Stimulated activated CD4-positive, alpha-beta T cell treated with anti-CD3 and anti-CD28 coated beads, TNF-alpha, amount 100 ng/mL, for 48 hours (primary cell): ENCODE data around the gene HHATL.

Experiments used
- DNase-seq, 3 donors: peaks; one replicate each; pipeline ENCODE4 v3.0.0-alpha.2; 2020; ENCODE audit warnings: low read depth in 3 of 3

The HHATL gene

GRCh38 chr3:42684632-42685362, 17.8 kb downstream of the HHATL start:
- no peak for DNase-seq

DNA sequence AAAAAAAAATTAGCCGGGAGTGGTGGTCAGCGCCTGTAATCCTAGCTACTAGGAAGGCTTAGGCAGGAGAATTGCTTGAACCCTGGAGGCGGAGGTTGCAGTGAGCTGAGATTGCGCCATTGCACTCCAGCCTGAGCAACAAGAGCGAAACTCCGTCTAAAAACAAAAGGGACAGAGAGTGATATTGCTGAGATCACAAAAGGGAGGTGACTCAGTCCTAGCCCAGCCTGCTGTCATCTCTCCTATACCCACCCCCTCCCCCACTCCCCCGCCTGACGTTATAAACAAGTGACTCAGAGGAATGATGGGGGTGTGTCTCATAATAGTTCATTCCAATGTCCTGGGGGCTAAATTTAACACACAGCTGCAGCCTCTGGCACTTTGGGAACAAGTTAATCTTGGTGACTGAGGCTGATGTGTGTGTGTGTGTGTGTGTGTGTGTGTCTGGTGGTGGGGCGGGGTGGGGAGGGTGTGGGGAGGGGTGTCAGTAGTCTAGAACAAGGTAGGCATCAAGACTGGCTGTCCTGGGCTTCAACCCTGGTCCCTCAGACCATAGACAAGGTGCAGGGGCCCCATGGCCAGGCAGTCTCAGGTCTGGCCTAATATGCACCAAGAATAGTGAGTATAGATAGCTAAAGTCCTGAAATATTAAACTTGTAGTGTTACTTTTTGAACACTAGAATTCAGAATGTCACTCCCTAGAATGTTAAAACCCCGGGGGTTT, 18.6 kb downstream of the HHATL start:
- peak; percentile 44 to 70 (median 61) for DNase-seq

- no peak for DNase-seq
Observed at GRCh38 chr3:42682301-42683070, 20.1 kb downstream of the HHATL start.

GRCh38 chr3:42681361-42682038, 21.1 kb downstream of the HHATL start:
- DNase-seq = no peak

DNA sequence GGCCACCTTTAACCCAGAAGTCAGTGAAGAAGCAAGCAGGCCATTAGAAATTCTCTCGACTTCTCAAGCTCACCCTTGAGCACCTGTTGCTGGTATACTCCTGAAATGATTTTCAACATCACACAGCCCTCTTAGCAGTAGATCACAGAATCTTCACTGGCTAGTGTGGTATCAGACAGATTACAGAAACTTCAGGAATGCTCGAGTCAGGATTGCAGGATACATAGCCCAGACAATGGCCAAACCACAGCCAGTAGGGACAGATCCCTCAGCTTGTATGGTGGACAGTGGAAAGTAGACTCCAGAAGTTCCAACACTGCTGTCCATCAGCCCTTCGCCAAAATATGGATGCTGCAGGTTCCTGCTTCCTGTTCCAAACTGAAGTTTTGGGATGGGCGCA, 21.8 kb downstream of the HHATL start:
- no peak for DNase-seq

DNA sequence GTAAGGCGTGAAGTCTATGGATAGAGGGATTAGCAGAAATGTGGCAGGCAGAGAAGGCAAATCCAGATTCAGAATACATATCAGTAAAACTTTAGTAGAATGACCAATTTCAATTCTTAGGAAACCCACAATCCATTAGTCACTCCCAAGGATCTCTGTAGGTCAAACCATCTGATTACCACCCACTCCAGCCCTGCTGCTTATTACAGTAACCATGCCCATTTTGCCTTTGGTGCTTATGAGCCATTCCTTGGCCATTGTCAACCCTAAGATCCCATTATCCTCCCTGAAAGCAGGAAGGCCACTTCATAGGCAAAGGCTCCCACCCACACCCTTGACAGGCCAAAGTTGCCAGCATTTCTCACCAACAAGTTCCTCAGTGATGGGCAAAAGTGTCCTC, 22.3 kb downstream of the HHATL start:
- no peak for DNase-seq

DNA sequence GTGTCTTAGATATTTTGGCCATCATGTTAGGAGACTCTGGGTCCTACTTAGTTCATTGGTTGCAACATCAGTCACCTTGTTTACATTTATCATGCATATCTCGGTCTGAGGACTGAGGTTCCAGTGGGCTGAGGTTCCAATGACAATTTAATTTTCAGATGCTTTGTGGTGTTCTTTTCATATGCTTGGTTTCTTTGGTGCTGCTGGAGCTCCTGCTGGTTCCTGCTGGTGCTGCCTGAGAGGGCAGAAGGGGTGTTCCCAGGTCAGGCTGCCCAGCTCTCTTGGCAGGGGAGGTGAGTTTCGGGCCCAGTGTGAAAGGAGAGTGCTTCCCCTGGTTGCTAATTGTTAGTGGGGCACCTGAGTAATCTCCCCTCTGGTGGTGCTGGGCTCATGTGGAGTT, 24.2 kb downstream of the HHATL start:
- no peak for DNase-seq

DNA sequence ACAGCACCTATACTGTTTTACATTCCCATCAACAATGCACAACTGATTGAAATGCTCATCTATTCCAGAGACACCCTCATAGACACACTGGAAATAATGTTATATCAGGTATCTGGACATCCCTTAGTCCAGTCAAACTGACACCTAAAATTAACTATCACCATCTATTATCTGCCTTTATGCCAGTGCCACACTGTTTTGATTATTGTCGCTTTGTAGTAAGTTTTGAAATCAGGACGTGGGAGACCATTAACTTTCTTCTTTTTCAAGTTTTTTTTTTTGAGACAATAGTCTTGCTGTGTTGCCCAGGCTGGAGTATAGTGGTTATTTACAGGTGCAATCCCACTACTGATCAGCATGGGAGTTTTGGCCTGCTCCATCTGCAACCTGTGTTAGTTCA, 26.7 kb downstream of the HHATL start:
- no peak for DNase-seq

DNA sequence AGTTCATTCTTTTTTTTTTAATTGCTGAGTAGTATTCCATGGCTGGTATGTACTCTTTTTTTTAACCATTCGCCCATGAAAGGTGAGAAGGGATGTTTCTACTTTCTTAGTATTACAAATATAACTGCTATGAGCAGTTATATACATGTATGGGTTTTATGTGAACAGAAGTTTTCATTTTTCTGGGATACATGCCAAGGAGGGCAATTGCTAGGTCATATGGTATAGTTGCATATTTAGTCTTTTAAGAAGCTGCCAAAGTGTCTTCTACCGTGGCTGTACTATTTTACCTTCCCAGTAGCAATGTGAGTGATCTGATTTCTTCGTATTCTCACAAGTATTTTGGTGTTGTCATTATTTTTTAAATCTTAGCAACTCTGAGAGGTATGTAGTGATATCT, 28.5 kb downstream of the HHATL start:
- no peak for DNase-seq

GRCh38 chr3:42673082-42673481, 29.5 kb downstream of the HHATL start:
- no peak for DNase-seq

GRCh38 chr3:42672515-42672914, 30.1 kb downstream of the HHATL start:
- DNase-seq = no peak

DNA sequence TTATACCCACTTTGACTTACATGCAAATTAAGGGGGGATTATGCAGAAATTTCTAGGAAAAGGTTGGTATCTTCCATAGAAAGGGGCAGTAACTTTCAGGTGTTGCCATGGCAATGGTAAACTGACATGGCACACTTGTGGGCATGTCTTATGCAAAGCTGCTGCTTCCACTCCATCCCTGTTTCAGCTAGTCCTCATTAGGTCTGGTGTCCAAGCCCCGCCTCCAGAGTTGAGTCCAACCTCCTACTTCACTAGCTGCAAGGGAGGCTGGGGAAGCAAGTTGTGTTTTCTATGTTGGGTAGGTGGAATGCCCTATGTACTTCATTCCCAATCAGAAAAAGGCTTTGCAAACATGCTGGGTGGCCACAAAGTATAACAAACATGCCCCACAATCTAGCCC, 31.9 kb downstream of the HHATL start:
- no peak for DNase-seq

- no peak for DNase-seq
Observed at GRCh38 chr3:42670051-42670576, 32.5 kb downstream of the HHATL start.

- DNase-seq = no peak
Observed at GRCh38 chr3:42668793-42669217, 33.8 kb downstream of the HHATL start.

DNA sequence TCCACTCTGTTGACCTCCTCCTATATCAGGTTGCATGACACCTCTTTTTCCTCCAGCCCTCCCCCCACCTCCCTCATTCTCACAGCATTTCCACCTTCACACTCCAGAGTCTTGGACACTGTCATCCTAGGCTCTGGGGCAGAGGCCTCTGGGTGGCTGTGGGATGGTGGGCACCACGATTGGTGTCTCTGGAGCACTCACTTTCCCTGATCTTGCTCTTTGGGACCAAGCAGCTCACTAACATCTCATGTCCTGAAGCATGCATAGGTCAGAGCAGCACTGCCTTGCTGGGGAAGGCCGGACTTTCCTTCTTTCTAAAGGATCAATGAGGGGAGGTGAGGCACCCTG, 34.2 kb downstream of the HHATL start:
- no peak for DNase-seq

GRCh38 chr3:42667523-42668412, 34.8 kb downstream of the HHATL start:
- DNase-seq = no peak

DNA sequence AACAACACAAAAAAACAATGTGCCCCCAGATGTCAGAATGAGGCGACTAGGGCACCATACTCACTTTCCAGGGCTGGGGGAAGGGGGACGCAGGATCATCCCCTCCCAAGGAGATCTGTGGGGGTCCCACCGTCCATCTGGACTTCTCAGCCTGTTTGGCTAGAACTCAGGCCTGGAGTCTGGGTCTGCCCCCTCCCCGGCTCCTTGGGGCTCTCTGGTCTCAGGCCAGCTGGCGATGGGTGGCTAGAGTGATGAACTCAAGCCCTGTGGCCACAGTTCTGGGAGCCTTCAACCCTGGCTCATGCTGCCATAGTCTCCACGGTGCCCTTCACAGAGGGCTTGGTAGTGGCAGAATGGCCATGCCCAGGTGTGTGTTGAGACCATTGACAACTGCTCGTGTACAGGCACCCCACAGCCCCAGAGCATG, 35.5 kb downstream of the HHATL start:
- DNase-seq = no peak

- no peak for DNase-seq
Observed at GRCh38 chr3:42666577-42666998, 36.0 kb downstream of the HHATL start.

DNA sequence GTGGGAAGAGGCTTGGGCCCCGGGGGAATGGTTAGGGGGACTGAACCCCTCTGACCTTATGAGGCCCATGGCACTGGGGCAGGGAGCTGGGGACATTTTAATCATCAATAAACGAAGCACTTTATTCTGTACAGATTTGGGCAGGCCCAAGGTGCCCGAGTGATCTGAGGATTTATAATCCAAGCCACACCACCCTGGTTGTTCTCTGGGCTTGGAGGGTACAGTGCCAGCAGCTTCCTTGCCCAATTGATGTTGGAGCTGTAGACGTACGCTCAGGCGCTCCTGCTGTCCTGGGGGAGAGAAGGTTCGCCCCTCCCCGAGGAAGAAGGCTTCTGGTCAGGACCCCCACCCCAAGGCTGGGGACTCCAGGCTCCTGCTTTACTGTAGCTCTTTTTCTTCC, 36.6 kb downstream of the HHATL start:
- DNase-seq = no peak

DNA sequence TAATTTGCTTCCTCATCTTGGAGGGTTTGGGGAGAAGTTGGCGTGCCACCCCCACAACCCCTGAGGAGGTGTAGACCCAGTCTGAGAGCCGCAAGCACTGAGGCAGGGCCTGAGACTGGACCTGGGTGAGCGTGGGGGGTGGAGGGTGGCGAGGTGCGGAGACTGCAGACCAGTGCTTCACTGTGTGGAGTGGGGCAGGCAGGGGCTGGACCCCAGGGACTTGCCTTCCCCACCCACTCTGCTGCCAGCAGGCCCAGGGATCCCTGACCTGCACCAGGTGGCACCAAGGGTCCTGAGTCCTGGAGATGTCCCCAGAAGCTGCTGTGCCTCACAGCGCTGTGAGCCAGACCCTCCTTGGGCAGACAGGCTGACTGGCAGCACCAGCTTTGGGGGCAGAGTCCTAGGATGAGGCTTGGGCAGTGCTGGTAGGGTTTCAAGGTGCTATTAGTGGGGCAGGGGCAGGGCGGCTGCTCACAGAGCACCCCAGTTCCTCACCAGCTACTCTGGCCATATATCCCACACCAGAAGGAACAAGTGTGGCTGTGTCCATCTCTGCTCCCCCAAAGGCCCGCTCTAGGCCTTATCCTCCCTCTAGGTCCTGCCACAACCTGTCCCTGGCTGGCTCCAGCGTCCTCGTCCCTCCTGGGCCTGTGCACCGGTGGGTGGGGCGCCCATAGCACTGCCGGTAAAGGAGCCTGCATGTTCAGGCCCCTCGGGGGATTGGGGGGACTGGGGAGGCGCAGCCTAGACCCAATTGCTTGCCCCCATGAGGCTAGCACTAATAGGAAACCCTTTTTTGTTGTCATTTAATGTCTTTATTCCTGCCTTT, 37.3 kb downstream of the HHATL start:
- no peak for DNase-seq
